T-helper 1 cell (primary cell): ENCODE data around the gene GPD1.
A peak's percentile ranks its signal among the peaks of the same experiment; 100 is the strongest.
"Not testable (repeated sequence)": the region's sequence is repeated elsewhere in the genome, so short reads cannot be mapped to it uniquely, and the experiment has no call there.

ENCODE experiments used
- DNase-seq, 5 donors: peaks; one replicate each; pipeline ENCODE4 v3.0.0-alpha.2; 2012 to 2020

GPD1 gene

DNA sequence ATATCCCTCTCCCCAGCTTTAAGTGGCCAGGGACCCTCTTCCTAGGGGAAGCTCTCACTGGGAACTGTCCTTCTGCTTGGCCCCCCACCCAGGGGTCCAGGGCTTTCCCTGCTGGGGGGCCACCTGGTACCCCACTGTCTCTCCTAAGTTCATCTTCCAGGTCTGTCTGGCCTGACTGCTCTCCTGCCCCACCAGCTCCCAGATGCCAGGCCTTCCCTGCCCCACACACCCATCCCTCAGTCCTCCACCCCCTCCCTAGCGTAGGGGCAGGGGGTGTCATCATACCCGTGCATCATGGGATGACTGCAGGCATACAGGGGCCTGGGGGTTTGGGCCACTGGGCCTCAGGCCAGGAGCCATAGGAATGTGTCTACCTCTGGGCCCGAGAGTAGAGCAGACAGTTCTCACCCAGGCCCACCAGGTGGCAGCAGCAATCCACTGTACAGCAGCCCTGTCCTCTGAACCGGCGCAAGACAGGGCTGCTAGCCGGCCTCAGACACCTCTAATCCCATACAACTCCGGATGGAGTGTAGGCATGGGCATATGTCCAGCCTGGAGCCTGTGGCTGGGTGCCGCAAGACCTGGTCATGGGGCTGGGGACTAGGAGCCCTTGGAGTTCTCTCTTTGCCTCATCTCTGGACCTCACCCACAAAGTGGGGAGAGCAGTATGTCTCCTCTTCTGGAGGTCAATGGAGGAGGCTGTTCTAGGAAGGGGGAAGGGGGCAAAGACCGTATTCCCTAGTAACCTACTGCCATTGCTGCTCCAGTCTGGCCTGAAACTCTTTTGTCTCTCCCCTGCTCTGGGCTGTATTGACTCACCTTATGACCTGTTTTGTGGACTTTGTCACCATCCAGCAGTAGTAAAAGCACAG is 28.6 kb upstream of the GPD1 start:
- DNase-seq, result peak; percentile 53 to 77 (median 72)

GRCh38 chr12:50075808-50076170 is 28.0 kb upstream of the GPD1 start:
- no peak for DNase-seq

DNA sequence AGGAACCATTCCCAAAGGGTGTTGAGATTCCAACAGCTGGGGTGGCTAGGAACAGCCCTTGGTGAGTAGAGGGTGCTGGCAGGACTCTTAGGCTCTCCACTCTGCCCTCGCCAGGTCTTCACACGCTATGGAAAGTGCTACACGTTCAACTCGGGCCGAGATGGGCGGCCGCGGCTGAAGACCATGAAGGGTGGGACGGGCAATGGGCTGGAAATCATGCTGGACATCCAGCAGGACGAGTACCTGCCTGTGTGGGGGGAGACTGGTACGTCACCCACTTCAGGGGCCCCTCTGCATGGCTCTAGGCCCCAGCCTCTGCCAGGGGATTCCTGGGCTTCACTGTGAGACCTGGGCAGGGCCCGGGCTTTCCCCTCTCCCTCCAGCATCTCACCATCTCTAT is 26.7 kb upstream of the GPD1 start:
- no peak for DNase-seq

DNA sequence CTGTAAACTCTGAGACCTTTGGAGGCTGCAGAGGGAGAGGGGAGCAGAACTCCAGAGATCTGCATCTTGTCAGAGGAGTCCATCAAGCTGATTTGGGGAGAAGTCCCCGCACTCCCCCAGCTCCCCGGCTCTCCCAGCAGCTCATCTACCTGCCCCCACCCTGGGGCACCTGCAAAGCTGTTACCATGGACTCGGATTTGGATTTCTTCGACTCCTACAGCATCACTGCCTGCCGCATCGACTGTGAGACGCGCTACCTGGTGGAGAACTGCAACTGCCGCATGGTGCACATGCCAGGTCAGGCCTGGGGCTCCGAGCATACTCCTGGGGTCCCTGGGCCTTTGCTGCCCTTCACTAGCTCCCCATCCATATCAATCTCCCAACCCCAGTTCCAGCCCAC is 25.5 kb upstream of the GPD1 start:
- DNase-seq, result no peak

- no peak for DNase-seq
Observed at GRCh38 chr12:50079771-50080170, 24.0 kb upstream of the GPD1 start.

- DNase-seq, result no peak
Observed at GRCh38 chr12:50081096-50081808, 22.6 kb upstream of the GPD1 start.

DNA sequence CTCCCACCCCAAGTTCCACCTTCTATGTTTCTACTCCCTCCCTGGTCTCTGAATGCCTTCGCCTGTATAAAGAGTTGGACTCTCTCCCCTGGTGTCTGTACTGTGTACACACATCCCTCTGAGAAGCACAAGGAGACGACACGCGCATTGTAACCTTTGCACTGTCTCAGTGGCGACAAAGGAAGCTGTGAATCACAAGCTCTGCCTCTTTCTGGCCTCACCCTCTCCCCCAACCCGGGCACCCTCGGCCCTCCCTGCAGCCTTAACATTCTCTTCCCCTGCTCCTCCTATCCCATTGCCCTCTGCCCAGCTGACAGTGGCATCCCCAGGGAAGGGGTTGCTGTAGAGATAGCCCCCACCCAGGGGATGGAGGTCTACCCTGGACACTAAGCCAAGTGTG is 21.2 kb upstream of the GPD1 start:
- no peak for DNase-seq

DNA sequence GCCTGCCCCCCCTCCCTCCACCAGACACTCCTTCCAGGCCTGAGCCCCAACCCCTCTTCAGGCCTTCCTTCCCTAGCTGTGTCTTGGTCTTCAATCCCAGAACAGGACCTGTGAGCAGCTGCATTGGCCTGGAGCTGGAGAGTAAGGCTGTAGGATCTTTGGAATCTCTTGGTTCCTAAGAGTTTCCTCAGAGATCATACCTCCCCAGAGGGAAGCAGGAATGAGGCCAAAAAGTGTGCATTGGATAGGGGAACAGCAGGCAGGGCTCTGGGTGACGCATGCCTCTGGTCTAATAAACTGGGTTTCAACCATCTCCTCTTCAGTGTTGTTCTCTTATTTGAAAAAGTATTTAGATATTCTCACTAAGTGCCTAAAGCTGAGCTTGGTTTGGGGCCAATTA is 20.5 kb upstream of the GPD1 start:
- DNase-seq, result no peak

DNA sequence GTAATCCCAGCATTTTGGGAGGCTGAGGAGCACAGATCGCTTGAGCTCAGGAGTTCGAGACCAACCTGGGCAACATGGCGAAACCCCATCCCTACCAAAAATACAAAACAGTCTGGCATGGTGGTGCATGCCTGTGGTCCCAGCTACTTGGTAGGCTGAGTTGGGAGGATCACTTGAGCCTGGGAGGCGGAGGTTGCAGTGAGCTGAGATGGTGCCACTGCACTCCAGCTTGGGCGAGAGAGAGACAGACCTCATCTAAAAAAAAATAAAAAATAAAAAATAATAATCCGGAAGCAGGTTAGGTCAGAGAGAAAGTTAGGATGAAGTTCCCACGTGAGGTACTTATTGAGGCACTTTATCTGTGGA is 19.4 kb upstream of the GPD1 start:
- DNase-seq, result not testable (repeated sequence)

GRCh38 chr12:50084775-50085614 is 18.8 kb upstream of the GPD1 start, which contains the start of gene SMARCD1:
Gene SMARCD1 (plus strand): TSS chr12:50085342. CDS start chr12:50085370, 28 bp downstream.
- peak; percentile 74 to 90 (median 77) for DNase-seq

DNA sequence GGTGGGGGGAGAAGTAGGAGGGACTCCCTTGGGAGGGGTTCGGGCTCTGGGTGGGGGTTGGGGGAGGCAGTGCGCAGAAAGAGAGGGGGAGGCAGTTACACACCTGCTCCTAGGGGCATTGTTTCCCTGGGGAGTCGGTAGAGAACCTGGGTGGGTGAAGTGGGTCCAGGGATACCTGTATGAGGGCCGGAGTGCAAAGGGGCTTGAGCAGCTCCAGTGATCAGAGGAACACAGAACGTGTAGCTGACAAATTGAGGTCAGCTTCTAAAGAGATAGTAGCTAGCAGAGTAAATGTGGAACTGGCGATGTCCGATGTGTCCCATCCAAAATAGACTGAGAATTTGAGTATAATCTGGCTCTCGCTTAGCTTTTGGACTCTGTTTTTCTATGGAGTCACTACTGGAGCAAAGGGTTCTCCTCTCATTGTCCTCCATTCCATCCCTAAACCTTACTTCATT is 18.2 kb upstream of the GPD1 start:
- no peak for DNase-seq

GRCh38 chr12:50086148-50086547 is 17.7 kb upstream of the GPD1 start:
- no peak for DNase-seq

- no peak for DNase-seq
Observed at GRCh38 chr12:50087151-50087550, 16.7 kb upstream of the GPD1 start.

DNA sequence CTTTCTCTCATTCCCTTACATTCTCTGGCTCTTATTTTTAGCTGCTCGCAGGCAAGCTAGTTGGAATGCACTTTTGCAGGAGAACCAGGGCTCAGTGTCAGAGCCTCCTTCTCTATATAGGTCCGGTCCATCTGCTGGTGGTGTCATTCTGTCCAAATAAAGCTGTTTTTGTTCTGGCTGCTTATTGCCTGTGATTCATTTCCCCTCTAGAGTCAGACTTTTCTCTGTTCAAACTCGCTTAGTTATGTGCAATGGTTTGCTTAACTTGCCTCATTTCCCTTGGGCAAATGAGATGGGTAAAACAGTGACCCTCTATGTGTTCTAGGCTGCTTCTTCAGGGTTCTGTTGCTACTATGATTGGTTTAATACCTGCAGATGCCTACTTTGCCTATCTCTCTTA is 15.8 kb upstream of the GPD1 start:
- peak in 1 of 5 donors; percentile 25 for DNase-seq

DNA sequence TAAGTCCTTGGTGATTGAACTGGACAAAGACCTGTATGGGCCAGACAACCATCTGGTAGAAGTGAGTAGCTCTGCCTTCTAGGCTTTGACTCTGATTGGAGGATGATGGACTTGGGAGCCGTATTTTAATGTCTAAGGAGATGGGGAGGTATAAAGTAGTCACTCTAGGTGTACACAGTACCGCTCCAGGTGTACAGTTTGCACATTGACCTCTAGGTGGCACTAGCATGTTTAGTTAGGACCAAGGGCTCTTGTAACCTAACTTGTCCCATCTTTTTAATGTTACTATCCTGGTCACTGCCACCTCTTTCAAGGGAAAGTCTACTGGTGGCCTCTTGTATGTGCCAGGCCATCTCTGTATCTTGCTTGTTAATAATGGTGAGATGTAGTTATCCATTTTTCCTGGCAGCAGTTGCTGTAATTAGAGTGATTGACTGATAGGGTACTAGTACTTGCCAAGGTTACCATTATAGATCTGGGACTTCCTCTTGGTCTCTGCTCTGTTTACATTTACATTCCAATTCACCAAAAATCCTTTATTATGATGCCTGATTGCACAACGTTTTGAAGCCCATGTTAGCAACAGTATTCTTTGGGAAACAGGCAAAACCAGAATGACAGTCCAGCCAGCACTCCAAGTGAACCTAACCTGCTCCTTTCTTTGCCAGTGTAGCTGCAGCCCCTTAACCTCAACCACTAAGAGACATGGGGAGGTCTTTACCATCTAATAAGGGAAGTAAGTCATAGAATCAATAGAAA is 15.1 kb upstream of the GPD1 start:
- DNase-seq, result peak in 4 of 5 donors; percentile 15 to 67 (median 40)

GRCh38 chr12:50089730-50090129 is 14.1 kb upstream of the GPD1 start:
- no peak for DNase-seq

DNA sequence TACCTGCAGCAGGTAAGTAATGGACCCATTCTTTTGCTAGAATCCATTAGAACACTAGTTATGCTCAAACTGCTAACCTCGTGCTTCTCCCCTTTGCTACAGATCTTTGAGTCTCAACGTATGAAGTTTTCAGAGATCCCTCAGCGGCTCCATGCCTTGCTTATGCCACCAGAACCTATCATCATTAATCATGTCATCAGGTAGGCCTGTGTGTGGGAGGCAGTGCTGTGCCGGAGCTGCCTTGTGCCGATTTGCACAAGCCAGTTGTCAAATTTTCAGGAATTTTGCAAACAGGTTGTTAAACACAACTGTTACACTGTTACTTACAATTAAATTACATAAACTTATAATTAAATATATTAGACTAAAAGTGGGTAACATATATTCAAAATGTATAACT is 13.4 kb upstream of the GPD1 start:
- no peak for DNase-seq

- DNase-seq, result no peak
Observed at GRCh38 chr12:50097952-50098351, 5.9 kb upstream of the GPD1 start.

GRCh38 chr12:50099302-50100008 is 4.4 kb upstream of the GPD1 start:
- DNase-seq, result no peak

DNA sequence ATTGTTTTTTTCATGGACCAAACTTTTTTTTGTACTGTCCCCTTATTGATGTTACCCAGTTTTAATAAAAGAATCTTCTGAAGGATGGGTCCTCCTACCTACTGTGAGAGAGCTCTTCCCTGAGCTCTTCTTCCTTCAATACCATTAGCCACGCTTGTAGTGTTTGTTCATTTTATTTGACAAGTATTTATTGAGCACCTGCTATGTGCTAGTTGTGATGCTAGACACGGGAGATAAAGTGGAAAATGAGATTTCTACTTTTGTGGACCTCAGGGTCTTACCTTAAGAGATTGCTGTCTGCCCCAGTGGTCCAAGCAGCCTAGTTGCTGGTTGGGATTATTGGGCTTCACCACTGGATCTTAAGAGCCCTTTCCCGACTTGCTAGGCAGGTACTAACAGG is 3.2 kb upstream of the GPD1 start:
- DNase-seq, result no peak

- no peak for DNase-seq
Observed at GRCh38 chr12:50101663-50102062, 2.1 kb upstream of the GPD1 start.

DNA sequence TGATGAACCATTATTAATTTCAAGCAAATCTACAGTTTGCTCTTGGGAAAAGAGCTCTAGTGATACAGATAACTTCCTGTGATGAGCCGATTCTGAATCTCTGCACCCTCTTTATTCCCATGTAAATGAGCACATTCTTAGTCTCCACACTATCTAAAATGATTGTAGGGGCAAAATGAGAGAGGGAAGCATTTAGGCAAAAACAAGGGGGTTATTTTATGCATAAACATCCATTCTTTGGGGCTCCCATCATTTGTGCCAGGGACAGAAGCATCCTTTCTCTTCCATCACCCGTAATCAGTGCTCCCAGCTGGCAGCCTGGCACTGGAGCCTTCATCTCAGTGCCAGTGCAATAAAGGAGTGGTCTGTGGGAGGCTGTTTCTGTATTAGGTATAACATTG is 1.7 kb upstream of the GPD1 start:
- no peak for DNase-seq
